Smooth muscle cell (in vitro differentiated cells): ENCODE measurements around the gene ARHGAP25. TPM values are rescaled to one million over a fixed set of nuclear protein-coding genes. Genes with fewer than 3 reads are reported as not detected.
A peak's percentile ranks its signal among the peaks of the same experiment; 100 is the strongest.

Experiments used
- DNase-seq: peaks from one replicate; lab custom pipeline; 2025; ENCODE audit not compliant: unreplicated experiment; lab: John Stamatoyannopoulos, UW
- H2AFZ ChIP-seq: fragments of 200-600 bp; sonication (generic); 2 replicates; pipeline ENCODE4 v1.6.0; 2016; ENCODE audit warnings: antibody characterized with exemption, low read depth, mild to moderate bottlenecking
- H3F3A ChIP-seq: fragments of 200-600 bp; sonication (generic); 2 replicates; pipeline ENCODE4 v1.6.0; 2017; ENCODE audit warnings: antibody characterized with exemption, low read depth
- H3K27ac ChIP-seq: fragments of 200-600 bp; sonication (generic); 2 replicates; pipeline ENCODE4 v1.5.1; 2016; ENCODE audit warnings: low read depth, mild to moderate bottlenecking
- H3K27me3 ChIP-seq: fragments of 200-600 bp; sonication (generic); 2 replicates; pipeline ENCODE4 v1.6.1; 2016; ENCODE audit warnings: low read depth, mild to moderate bottlenecking
- H3K36me3 ChIP-seq: fragments of 200-600 bp; sonication (generic); 2 replicates; pipeline ENCODE4 v1.5.1; 2016; ENCODE audit warnings: low read depth
- H3K4me1 ChIP-seq: fragments of 200-600 bp; sonication (generic); 2 replicates; pipeline ENCODE4 v1.5.1; 2016; ENCODE audit warnings: low read depth
- H3K4me2 ChIP-seq: fragments of 200-600 bp; sonication (generic); 2 replicates; pipeline ENCODE4 v1.6.0; 2016; ENCODE audit warnings: mild to moderate bottlenecking
- H3K4me3 ChIP-seq: fragments of 200-600 bp; sonication (generic); 2 replicates; pipeline ENCODE4 v1.5.1; 2016; ENCODE audit warnings: mild to moderate bottlenecking
- H3K79me2 ChIP-seq: fragments of 200-600 bp; sonication (generic); 2 replicates; pipeline ENCODE4 v1.6.0; 2016; ENCODE audit warnings: low read depth, mild to moderate bottlenecking
- H3K9ac ChIP-seq: fragments of 200-600 bp; sonication (generic); 2 replicates; pipeline ENCODE4 v1.6.0; 2016; ENCODE audit warnings: low read depth
- H3K9me3 ChIP-seq: fragments of 200-600 bp; sonication (generic); replicated peaks from 2 replicates; pipeline ENCODE4 v1.5.1; 2016; ENCODE audit warnings: low read depth
- H4K20me1 ChIP-seq: fragments of 200-600 bp; sonication (generic); 2 replicates; pipeline ENCODE4 v1.6.0; 2016; ENCODE audit warnings: low read depth
- CTCF ChIP-seq: fragments of 200-600 bp; sonication (generic); IDR thresholded peaks from 2 replicates; pipeline ENCODE4 v1.5.1; 2017; ENCODE audit warnings: borderline replicate concordance, mild to moderate bottlenecking, antibody characterized with exemption; ENCODE audit not compliant: insufficient read depth, poor library complexity, severe bottlenecking
- WGBS: methylation state at CpG from one replicate; pipeline ENCODE4 v1.1.7; 2016; ENCODE audit warnings: low lambda C conversion rate; 5-methylcytosine and 5-hydroxymethylcytosine counted together
- polyA plus RNA-seq: library from polyadenylated mRNA; unstranded; fragments of >200 nt; fragmentation: Nextera tagmentation; extraction: Ambion mirVana; gene quantifications from 2 replicates; pipeline ENCODE4 v1.2.1, GENCODE V29; 2016
- total RNA-seq: library from RNA; depleted of rRNA; stranded (reverse); fragments of >200 nt; gene quantifications from 2 replicates; pipeline ENCODE4 v1.2.3, GENCODE V29; 2014

The ARHGAP25 gene
- total and polyA plus RNA-seq, 2 experiments from 2014 or later = 1.5 to 2.0 TPM

GRCh38 chr2:68732036-68732932, 2.3 kb upstream of the ARHGAP25 start:
- H3K4me1 ChIP-seq = peaks cover 6% of the 10 kb centered on the region
- no peak overlapping the region for H3K4me3 ChIP-seq
- no peaks in the 10 kb centered on the region for H3K27me3 ChIP-seq
- H4K20me1 ChIP-seq = no peaks in the 10 kb centered on the region
- no peak overlapping the region for H3K27ac ChIP-seq
- DNase-seq = no peak
- H3K36me3 ChIP-seq = no peaks in the 10 kb centered on the region
- WGBS = 93% methylated on average over 19 of the region's 19 CpGs
- no peaks in the 10 kb centered on the region for H3K9me3 ChIP-seq
- H3K9ac ChIP-seq = no peak overlapping the region
- H3F3A ChIP-seq = peaks cover 5% of the 10 kb centered on the region
- no peaks in the 10 kb centered on the region for H3K79me2 ChIP-seq
- H2AFZ ChIP-seq = no peak overlapping the region
- TF ChIP-seq CTCF = no peak
- H3K4me2 ChIP-seq = no peak overlapping the region

- DNase-seq = no peak
- no peak for TF ChIP-seq CTCF
- Histone ChIP-seq H3F3A (no peaks in the 10 kb centered on the region), H3K27me3 (no peaks in the 10 kb centered on the region), H3K79me2 (no peaks in the 10 kb centered on the region), H3K4me2 (no peak overlapping the region), H3K4me3 (no peak overlapping the region), H3K27ac (no peak overlapping the region), H3K4me1 (no peaks in the 10 kb centered on the region), H3K9ac (no peak overlapping the region), H3K36me3 (no peaks in the 10 kb centered on the region), H3K9me3 (no peaks in the 10 kb centered on the region), H4K20me1 (no peaks in the 10 kb centered on the region), H2AFZ (no peak overlapping the region)
- WGBS = 97% methylated on average over 4 of the region's 4 CpGs
These were observed 1.2 kb upstream of the ARHGAP25 start for GRCh38 chr2:68733365-68733764.

GRCh38 chr2:68734176-68734575, 435 bp upstream of the ARHGAP25 start:
- H2AFZ ChIP-seq = peak overlapping the region; percentile 75
- H3K27ac ChIP-seq = peak overlapping the region; percentile 62
- H3K9me3 ChIP-seq = no peaks in the 10 kb centered on the region
- no peak overlapping the region for H3K4me3 ChIP-seq
- H3F3A ChIP-seq = no peaks in the 10 kb centered on the region
- no peak overlapping the region for H3K9ac ChIP-seq
- H4K20me1 ChIP-seq = no peaks in the 10 kb centered on the region
- no peaks in the 10 kb centered on the region for H3K36me3 ChIP-seq
- H3K27me3 ChIP-seq = no peaks in the 10 kb centered on the region
- no peak for DNase-seq
- no peaks in the 10 kb centered on the region for H3K79me2 ChIP-seq
- peak overlapping the region; percentile 51 for H3K4me2 ChIP-seq
- no peaks in the 10 kb centered on the region for H3K4me1 ChIP-seq
- TF ChIP-seq CTCF = no peak
- WGBS = 92% methylated on average over 3 of the region's 3 CpGs
